HG02642 (cell line): ENCODE data around the gene CHI3L2.

ENCODE experiments used
- ATAC-seq: cut with Tn5 transposase; IDR thresholded peaks from one replicate; pipeline ENCODE4 v1.9.1; 2021; ENCODE audit warnings: mild to moderate bottlenecking; ENCODE audit not compliant: unreplicated experiment, poor library complexity

The CHI3L2 gene

DNA sequence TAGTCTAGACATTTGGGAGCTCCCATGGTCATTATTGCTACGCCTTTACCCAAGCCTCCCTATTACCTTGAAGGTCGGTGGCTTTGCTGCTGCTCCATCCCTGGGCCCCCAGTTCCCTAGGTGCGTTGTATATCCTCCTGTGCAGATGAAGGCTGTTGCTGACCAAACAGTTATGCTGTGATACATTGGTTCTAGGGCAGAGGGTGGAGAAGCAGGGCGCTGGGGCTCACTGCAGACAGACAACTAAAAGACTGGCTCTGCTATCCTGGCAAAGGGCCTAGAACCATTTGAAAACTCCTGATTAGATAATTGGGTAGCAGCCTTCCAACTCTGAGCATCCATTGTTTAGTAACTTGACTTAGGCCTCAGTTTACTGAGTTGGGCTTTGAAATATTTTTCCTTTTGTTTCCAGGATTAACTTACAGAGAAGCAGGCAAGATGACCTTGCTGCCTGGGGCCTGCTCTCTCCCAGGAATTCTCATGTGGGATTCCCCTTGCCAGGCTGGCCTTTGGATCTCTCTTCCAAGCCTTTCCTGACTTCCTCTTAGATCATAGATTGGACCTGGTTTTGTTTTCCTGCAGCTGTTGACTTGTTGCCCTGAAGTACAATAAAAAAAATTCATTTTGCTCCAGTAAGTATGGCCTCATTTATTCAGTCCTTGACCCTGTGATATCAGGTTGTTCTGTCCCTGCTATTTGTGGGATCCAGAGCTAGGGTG, 15.5 kb downstream of the CHI3L2 start:
- no peak for ATAC-seq

DNA sequence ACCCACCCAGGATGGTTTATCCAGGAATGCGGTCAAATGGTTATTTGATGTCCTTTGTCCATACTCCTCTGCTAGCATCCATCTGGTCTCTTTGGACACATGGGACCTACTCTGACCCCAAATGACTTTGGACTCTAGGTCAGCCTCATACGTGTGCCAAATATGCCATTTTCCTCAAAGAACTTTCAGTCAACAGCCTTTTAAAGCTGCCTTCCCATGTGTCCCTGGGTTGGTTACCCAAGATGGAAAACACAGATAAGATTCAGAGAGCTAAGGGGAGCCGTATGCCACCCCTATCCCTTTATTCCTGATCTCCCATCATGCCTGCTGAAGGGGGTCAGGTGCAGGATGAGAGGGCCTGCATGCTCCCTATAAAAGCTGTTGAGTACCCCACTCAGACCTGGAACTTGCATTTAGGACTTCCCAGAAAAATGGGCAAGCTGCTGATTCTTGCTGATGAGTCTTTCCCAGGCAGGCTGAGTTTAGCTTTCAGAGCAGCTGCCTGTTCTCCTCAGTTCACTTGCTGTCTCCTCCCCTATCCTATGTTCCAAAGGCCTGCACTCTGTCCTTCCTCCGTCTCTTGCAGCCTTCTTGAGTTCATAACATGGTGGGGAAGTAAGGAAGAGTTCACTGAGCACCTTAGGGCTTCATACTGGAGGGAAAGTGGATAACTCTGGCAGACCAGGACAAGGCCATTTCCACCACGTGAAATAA, 19.8 kb downstream of the CHI3L2 start:
- ATAC-seq = no peak

DNA sequence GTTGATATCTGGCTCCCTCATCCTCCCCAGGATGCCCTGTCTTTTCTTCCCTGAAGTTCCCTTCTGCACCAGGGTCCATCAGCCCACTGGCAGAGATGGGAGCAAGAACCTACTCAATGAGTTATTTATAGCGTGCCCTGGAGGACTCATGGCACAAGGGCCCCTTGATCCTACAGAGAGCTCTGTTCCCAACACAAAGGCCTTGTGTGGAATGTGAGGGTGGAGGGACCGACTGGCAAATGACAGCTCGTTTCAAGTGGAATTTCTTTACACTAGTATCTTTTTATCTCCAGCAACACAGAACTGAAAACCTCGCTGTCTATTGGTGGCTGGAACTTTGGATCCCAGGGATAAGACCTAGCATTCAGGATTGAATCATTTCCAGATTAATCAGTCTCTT, 22.4 kb downstream of the CHI3L2 start:
- ATAC-seq = no peak

DNA sequence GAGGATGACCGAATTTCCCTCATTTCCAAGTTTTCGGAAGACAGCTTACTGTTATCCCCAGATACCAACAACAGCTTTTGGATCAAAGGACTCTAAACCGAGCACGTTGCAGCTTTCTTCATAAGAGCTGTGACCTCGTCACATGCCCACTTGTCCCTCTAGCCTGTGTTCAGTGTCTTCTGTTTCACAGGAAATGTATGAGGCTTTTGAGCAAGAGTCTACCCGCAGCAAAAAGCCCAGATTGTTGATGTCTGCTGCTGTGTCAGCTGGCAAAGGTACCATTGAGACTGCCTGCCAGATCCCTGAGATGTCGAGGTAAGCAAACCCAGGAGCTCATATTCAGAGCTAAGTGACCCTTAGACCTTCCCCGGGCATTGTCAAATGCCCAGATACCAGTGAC, 24.1 kb downstream of the CHI3L2 start:
- no peak for ATAC-seq

DNA sequence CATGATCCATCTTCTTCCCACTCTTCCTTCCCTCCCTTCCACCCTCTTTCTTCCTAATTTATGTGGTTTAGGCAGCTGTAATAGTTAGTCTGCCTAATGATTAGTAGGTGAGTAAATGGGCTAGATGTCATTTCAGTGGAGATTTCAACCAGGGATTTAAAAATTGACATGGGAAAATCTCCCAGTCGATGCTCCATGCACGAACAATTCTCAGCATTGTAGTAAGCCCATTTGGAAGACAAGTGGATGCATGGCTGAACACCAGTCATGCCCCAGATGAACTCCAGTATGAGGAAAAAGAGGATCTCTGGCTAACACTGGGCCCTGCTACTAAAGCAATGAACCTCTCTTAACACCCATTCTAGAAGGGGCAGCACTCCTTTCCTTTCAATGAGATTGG, 25.3 kb downstream of the CHI3L2 start:
- no peak for ATAC-seq

DNA sequence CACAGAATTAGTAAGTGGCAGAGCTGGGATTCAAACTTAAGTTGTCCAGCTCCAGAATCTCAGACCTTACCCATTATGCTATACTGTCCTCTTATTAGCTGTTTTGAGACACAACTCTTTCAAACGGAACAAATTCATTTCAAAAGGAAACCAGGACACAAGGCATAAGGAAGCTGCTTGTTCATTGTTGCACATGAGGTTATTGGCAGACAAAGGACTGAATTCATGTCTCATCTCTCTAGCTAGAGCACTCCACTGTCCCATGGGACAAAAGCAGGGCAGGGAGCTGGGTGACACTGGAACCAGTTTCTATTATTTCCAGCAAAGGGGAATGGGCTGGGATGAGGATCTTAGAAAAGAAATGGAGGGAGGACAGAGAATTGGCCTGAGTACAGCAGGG, 26.4 kb downstream of the CHI3L2 start:
- no peak for ATAC-seq

DNA sequence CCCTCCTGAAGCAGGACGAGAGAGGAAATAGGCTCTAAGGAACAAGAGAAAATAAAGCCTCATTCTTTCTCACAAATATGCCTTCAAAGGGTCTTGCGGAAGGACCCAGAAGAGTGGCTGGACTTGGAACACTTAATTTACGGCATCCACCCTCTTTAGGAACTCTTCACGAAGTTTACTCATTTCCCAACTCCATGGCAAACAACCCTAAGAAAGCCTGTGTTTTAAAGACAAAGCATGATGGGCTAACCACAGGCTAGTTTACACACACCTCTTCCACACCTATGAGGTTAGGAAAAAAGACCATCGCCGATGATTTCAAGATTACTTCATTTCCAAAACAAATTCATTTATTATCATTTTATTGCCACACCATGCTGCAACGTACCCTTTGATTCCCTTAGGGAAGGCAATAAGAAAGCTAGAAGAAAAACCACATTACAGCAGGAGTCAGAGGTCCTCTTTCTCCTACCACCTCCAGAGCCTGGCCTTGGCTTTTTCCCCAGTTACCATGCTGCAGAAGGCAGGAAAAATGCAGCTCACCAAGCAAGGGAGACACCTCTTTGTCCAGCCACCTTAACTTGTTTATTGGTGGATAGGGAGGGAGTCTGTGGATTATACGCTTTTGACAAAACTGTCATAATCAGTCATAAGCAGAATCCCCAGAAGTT, 29.6 kb downstream of the CHI3L2 start:
- no peak for ATAC-seq

DNA sequence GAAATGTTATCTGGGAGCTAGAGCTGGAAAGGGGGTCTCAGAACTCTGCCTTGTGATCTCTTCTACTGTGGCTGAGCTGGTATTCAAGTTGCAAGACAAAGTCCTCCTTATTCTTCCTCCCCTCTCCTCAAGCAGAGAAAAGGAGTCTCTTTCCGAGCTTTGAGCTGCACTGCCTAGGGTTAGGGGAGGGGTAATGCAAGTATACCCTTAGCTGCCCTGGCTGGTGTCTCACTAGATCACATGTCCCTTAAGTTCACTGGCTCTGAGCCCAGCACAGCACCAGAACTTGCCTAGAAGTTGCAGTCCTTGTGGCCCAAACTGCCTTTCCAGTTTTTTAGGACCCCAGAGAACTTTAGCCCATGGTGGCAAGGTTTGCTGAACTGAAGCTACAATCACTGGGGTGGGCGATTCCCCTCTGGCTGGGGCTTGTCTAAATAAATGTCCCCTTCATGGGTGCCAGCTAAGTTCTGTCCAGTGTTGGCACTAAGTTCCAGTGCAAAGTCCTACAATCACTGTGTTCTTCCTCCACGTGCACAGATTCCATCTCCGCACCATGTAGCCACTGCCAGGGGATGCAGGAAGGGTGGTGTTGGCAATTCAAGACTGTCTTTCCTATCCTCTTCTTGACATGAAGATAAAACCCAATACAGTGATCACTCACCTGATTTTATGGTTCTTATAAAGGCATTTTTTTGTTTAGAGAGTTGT, 40.4 kb downstream of the CHI3L2 start:
- no peak for ATAC-seq

DNA sequence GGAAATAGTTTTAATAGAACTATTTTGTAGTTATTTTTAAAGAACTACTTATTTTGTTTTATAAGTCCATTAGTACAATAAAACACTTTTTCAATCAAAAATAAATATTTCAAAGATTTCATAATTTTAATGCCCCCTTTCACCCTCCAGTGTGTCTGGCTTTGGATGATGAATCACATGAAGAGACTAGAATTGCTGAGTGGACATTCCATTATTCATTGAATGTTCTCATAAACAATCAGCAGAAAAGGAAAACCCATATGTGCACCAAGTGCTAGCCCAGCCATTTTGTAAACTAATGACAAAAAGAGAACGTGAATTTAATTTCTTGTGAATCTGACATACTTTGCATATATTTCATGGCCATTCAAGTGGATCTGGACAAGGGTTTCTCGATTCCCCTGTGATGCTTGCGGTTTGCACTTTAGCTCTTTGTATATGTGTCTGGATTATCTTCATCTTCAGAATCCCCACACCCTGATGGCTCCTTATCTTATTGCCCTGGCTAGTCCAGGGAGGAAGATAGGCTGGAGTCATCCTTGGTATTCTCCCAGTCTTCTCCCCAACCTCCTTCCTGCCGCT, 42.4 kb downstream of the CHI3L2 start:
- no peak for ATAC-seq

DNA sequence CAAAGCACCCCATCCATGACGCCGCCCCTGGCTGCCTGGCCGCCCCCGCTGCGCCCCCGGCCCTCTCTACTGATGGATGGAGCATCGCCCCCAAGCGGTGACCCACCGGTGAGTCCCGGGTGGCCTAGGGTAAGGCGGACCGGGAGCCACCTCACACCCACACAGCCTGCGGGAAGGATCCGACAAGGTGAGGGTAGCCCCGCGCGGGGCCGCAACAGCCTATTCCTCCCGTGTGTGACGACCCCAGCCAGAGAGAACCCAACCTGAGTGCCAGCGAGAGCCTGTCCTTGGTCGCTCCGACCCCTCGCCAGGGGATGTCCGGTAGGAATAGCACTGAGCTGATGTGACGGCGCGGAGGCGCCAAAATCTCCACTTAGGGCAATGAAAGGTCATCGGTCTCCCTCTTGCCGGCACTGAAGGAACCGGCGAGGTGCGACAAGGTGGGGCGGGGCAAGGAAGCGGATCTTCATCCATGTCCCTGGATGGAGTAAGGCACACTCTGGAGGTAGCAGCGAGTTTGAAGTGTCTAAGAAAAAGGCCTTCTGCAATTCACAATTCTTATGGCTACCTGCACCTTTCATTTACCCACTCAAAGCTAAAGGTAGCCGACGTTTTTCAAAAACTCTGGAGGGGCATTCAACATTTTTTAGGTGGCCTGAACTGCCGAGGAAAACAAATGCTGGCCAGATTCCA, 43.4 kb downstream of the CHI3L2 start:
- ATAC-seq = no peak

DNA sequence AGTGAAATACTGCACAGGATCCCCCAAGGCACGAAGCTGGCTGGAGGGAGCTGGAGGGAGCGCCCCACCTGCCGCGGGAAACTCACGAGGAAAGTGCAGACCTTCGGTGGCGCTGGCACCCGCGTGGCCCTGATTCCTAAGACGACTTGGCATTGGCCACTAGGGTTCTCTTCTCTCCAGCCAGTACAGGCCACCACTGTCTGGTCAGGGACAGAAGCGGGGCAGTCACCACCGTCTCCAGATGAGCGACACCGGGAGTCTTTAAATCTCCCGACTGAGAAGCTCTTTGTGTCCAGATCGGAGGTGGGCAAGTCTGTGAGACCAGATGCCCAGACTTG, 43.9 kb downstream of the CHI3L2 start:
- ATAC-seq = no peak

DNA sequence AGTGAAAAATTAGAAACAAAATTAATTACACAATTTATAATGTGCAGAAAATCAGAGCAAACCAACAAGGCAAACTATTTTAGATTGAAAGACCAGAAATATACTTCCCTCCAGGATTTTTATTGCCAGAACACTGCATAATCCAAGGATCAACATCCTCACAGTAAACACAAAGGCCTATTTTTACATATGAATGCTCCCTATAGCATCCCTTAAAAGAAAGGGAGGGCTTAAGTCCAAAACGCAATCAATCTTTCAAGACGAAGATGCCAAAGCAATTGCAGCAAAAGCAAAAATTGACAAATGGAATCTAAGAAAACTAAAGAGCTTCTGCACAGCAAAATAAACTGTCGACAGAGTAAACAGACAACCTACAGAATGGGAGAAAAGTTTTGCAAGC, 44.6 kb downstream of the CHI3L2 start:
- ATAC-seq = no peak

DNA sequence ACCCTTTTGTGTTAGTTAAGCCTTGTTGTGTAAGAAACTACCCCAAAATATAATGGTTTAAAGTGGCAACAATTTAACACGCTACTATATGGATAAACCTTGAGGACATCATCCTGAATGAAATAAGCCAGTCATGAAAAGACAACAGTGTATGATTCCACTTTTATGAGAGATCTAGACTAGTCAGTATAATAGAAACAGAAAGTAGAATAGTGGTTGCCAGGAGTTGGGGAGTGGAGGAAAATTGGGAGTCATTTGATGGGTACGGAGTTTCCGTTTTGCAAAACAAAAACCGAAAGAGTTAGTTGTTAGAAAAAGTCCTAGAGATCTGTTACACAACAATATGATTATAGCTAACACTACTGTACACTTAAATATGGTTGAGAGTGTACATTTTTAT, 47.1 kb downstream of the CHI3L2 start:
- no peak for ATAC-seq

DNA sequence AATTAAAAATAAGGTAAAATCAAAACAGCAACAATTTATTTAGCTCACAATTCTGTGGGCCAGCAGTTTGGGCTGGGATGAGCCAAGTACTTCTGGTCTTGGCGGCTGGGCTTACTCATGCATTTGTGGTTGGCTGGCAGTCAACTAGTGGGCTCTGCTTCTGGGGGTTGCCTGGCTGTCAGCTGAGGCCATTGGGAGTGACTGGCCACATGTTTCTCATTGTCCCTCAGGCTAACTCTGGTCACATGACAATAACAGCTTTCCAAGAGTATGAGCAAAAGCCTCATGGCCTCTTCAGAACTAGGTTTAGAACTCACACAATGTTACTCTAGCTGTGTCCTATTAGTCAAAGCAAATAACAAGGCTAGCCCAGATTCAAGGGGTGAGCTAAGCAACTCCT, 47.6 kb downstream of the CHI3L2 start:
- no peak for ATAC-seq

DNA sequence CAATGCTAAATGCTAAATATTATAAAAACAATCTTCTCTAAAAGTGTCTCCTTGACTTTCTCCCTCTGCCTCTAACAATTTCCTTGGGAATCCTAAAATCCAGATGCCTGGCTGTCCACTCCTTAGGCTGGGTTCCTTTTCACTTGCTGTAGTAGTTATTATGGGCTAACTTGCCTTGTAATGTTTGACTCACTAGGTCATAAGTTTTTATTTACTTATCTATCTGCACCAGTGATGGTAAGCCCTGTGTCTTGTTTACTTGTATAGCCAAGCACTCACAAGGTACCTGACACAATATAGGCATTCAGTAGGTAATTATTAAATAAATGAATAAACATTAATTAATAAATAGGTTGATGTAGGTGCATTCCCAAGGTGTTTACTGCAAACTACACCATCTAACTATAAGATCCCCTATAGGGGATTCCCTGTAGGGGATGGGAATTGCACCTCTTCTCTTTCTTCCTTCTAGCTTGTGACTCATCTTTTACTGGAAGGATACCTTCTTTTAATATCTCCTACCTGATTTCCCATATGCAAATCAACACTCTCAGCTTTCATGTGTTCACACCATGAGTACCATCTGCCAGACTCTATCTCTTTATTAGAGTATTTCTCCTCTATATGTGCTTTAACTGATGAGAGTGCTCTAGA, 48.4 kb downstream of the CHI3L2 start:
- ATAC-seq = no peak

DNA sequence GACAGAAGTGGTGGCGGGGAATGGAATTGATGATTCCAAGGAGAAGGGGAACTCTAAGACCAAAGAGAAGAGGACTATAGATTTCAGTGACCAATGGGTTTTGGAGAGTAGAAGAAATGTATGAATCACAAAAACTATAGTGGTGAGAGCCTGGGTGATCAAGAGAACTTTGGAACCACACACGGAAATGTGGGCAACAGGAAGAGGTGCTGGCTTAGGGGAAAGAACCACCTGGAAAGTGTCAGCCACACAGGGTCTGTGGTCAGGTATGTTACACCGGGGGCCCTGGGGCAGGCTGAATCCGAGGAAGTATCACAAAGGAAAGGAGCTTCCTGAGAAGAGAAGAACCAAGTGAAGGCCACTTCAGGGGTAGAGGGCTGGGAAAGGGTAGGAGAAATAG, 51.6 kb downstream of the CHI3L2 start:
- no peak for ATAC-seq

DNA sequence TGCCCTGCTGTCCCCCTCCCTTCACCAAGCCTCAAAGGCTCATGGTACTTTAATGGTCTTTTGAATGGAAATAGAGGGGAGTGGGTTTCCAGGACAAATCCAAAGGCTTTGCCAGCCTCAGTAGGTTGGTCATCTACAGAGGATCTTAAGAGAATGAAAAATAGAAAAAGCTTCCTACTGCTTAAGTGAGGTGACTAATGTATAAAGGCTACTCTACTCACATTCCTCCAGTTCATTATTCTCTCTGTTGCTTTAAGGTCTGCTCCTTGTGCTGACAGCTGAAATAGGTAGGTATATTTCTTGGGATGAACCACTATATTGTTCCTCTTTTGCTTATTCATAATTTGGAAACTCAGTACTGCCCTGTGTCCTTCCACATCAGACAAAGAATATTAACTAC, 52.8 kb downstream of the CHI3L2 start:
- ATAC-seq = no peak

DNA sequence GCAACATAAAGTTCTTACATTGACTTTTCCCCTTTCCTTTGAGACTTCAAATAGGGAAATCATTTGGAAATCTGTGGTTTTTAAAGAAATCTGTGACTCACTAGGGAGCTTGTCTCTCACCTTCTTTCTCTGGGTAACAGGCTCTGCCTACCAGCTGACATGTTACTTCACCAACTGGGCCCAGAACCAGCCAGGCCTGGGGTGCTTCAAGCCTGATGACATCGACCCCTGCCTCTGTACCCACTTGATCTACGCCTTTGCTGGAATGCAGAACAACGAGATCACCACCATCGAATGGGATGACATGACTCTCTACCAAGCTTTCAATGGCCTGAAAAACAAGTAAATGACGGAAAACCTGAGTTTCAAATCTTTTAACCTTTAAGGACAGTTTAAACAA, 53.9 kb downstream of the CHI3L2 start:
- no peak for ATAC-seq

DNA sequence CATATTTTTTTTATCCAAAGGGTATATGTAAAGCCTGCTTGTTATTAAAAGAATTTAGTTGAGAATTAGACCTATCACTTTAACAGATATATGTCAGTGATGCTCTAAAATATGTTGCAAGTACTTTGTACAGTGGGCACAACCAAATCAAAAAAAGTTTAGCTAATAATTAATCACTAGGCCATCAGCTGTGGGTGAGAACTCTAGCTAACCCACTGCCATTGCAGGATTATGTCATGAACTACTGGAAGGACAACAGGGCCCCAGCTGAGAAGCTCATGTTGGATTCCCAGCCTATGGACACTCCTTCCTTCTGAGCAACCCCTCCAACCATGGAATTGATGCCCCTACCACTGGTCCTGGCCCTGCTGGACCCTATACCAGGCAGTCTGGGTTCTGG, 56.3 kb downstream of the CHI3L2 start:
- ATAC-seq = no peak

DNA sequence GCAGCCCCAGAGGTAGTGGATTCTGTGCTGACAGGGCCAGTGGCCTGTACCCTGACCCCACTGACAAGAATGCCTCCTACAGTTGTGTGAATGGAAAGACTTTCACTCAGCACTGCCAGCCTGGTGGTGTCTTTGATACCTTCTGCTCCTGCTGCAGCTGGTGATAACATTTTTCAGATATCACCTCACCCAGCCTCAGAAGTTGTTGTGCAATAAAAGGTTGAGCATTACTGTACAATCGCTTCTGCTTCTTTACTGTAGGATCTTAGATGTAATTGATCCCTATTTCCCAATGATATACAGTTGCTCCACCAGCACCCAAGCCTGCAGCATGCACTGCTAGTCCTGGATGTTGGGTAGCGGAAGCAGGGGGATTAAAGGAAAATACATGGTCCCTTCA, 58.4 kb downstream of the CHI3L2 start:
- no peak for ATAC-seq
